Activated T-helper 9 cell treated with anti-CD3 and anti-CD28 coated beads, Interleukin-2, amount 50 U/mL, for 16 hours (primary cell): ENCODE results near the gene KLHL36.

Source experiments
- DNase-seq: peaks from one replicate; pipeline ENCODE4 v3.0.0-alpha.2; 2020; ENCODE audit warnings: low read depth

KLHL36 gene

DNA sequence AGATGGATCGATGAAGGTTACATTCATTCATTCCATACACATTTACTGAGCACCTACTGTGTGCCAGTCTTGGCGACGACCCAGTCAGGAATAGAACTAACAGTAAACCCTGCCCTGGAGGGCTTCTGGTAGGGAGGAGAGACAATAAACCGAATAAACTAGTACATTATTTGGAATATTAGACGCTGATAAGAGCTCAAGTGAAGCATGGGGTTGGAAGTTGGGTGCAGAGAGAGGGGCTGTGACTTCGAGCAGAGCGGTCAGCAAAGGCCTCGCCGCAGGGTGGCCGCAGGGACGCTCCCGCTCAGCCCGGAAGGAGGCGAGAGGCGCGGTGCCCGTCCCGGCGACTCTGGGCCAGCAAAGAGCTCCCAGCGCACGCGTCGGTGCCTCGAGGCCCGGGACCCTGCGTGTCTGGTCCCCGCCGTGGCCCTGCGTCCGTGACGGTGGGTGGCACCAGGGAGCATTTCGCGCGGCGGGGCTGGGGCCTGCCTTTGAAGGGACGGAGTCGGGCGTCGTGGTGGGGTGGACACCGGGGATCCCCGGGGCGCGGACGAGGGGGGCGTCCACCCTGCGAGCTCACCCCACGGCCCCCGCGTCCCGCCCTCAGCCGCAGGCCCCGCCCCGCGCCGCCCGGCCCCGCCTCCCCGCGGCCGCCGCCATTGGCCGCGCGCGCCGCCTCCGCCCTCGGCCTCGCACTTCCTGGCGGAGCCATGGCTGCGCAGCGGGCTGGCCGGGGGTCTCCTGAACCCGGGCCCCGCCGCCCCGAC lies at the start of gene KLHL36:
TSS of gene KLHL36 (plus strand) at position 684 of the 767 bp plus-strand sequence. CDS start 2,357 bp downstream, outside the sequence.
- peak; percentile 69 for DNase-seq

DNA sequence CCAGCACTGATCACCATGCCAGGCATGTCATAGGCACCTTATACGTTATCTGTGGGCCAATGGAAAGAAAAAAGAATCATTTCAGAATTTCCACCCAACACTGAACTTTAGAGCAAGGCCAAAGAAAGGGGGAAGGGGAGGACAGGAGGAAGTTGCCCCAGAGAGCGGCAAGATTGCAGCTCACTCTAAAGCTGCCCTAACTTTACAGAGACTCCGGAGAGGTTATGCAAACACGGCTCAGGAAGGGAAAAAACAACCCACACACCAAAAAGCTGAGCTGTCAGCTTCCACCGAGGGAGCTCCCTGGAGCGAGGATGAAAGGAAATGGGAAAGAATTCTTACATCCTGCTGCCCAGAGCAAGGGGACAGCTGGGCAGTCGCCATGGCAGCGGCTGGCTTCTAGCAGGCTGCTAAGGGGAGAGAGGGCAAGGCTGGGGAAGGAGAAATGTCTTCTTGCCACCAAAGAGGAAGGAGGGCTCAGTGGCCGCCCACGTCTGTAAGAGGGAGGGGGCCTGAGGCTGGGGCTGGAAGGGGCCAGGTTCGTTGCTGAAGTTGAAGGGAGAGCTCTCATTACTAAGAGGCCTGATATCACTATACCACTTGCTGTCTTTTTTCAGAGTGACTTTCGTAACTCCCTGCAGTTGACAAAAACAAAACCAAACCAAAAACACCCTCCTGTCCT lies 48.6 kb upstream of the KLHL36 start:
- peak; percentile 53 for DNase-seq

DNA sequence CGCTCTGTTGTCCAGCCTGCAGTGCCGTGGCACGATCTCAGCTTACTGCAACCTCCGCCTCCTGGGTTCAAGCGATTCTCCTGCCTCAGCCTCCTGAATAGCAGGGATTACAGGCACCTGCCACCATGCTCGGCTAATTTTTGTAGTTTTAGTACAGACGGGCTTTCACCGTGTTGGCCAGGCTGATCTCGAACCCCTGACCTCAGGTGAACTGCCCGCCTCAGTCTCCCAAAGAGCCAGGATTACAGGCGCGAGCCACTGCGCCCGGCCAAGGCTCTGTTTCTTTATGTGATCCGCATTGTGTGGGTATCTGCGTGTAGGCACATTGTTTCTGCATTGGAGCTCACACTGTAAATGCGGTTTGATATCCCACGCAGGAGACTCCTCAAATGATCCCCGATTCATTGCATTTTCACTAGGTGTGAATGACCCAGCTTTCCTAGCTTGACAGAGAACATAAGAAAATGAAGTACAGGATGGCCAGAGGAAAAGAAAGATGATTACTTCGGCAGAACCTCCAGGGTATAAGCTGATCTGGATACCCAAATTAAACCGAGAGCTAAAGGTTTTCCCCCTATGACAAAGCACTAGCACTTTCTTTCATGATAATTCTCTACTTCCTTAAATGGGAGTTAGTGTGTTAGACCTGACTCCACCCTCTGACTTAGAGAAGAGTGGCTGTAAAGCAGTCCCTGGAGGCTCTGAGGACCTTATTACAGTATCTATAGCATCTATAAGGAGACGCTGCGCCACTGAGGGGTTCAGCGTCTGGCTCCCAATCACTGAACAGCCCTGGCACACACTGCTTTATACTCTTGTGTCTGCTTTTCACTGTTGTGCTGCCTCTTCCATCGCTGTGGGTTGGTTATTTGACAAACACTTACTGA lies 47.7 kb upstream of the KLHL36 start:
- no peak for DNase-seq

DNA sequence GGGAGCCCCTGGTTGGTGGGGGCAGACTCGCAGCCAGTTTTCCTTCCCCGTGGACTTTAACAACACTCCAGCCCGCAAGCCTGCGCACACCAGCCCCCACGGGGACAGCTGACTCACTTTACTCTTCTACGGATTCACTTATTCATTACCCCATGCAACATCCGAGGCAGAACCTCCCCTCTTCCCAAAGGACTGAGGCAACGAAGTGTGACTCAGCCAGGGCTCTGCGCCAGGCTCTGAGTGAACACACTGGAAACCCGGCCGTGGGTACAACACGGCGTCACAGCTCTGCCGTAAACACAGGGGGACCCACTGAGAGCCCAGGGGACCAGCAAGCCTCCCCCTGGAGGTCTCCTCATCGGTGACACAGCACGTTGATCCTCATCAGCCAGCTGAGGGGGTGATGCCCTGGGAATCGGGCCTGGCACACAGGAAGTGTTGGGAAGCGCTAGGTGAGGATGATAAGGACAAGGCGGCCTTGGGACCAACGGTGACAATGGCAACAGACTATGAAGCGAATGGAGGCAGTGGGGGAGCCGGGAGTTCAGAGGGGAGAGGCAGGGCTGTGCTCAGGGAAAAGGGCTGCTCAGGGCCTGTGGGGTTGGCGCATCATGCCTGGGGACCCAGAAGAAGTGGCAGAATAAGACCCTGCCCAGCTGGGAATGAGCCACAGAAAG lies 45.0 kb upstream of the KLHL36 start:
- DNase-seq: peak; percentile 32

DNA sequence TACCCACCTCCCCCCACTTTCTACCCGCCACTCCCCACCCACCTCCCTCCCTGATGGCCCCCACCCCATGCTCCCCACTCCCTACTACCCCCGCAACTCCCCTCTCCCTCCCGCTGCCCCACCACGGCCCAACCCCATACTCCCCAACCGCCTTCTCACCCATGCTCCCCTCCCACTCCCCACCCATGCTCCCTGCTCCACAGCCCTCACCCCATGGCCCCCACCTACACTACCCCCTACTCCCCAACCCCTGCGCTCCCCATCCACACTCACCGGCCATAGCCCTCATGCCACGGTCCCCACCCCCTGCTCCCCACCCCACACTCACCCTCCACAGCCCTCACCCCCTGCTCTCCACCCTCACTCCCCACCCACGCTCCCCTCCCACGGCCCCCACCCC lies 44.4 kb upstream of the KLHL36 start:
- DNase-seq: no peak

DNA sequence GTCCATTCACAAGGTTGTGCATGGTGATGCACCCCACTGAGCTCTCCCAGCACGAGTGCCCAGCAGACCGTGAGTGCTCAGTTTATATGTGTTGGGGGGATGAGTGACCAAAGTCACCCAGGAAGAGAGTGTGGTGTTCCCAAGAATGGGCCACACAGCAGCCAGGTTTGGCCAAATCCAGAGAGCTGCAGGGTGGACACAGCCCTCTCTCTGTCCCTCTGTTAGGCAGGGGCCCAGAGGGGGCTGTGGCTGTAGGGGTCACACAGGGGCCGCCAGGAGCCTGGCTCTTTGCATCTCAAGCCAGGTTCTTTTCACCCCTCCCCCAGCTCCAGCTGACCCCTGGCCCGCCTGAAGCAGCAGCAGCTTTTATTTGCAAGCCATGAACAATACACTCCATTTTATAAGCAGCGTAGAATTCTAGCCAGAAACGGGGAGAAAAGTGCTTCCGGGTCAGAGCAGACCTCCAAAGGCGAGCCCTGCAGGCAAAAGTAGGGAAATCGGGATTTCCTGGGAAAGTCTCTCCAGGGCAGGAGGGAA lies 43.8 kb upstream of the KLHL36 start:
- no peak for DNase-seq

DNA sequence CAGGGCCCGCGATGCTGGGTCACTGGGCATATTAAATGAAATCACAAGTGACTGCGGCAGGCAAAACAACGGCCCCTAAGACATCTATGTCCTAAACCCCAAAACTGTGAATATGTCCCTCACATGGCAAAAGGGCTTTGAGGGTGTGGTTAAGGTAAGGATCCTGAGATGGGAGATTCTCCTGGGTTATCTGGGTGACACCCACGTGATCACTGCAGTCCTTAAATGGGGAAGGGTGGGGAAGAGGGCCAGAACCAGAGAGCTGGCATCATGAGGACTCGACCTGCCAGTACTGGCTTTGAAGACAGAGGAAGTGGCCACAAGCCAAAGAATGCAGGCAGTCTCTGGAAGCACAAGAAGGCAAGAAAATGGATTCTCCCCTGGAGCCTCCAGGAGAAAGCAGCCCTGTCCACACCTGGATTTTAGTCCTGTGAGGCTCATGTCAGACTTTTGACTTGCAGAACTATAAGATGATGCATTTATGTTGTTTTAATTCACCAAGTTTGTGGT lies 42.9 kb upstream of the KLHL36 start:
- no peak for DNase-seq

DNA sequence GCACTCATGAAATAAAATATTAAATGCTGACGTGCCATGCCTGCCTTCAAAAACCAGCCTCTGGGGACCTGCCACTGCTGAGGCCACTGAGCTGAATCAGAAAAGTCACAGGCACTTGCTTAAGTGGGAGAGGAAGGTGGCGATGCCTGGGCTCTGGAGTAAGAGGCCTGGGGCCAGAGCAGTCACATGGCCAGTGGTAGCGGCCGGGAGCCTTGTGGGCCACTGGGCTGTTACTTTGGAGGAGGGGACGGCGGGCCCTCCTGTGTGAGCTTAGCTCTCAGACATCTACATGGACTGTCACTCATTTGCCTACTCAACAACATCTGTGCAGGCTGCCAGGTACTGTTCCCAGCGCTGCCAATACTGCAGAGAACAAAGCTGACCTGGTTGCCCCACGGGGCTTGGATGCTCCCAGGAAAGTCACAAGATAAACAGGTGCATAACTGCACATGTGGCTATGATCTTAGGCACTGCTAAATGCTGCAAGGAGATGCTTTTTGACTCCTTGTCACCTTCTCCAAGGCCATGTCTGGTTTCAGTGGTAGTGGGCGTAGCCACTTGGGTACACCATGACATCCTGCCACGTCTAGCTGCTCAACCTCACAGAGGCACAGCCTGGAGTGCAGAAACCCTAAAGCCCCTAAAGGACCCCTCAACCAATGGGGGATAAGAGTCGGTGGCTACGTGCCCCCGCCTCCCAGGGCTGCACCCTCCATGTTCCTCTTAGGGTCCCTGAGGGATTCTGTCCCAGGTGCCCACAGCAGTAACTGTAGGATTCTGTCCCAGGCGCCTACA lies 42.0 kb upstream of the KLHL36 start:
- DNase-seq: no peak

DNA sequence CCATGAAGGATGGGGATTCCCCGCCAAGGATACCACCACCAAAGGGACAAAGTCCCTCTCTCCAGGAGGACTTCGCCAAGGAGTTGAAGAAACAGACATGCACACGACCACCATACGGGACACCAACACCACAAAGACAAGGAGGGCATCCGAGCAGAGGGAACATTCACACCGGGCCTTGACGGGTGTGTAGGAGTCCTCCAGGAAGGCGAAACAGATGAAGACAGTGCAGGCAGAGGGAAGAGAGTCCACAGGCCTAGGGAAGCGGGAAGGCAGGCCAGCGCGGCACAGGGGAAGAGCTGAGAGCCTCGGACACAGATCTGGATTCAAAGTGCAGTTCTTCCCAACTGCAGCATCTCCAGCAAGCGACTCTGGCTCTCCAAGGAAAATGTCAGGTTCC lies 41.2 kb upstream of the KLHL36 start:
- no peak for DNase-seq

DNA sequence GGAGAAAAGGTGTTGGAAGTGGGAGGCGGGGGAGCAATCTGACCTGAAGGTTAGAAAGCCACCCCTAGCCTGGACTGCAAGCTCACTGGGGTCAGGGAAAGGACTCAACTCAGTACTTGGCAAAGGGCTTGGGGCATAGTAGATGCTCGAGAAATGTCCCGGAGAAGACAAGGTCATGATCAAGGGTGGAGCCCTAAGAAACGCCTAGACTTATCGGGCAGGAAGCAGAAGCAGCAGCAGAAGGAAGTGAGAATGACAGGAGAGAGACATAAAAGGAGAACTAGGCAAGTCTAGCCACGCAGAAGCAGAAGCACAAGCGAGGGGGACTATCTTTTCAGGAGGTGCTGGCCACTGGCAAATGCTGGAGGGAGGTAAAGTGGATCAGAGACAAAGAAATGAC lies 40.6 kb upstream of the KLHL36 start:
- no peak for DNase-seq

DNA sequence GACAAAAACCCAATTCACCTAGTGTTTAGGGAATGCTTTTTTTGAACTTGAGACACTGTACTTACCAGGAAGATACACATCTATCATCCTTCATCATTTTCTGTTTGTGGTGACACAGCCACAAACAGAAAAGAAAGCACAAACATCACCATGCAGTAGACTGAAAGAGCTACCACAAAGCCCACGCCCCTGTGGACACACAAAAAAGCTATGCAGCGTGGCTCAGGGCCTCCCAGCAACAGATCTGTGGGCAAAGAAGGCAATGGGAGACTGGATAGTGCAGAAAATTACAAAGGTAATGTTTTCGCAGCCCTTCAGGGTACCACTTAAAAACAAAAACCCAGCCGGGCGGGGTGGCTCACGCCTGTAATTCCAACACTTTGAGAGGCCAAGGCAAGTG lies 40.0 kb upstream of the KLHL36 start:
- DNase-seq: no peak

DNA sequence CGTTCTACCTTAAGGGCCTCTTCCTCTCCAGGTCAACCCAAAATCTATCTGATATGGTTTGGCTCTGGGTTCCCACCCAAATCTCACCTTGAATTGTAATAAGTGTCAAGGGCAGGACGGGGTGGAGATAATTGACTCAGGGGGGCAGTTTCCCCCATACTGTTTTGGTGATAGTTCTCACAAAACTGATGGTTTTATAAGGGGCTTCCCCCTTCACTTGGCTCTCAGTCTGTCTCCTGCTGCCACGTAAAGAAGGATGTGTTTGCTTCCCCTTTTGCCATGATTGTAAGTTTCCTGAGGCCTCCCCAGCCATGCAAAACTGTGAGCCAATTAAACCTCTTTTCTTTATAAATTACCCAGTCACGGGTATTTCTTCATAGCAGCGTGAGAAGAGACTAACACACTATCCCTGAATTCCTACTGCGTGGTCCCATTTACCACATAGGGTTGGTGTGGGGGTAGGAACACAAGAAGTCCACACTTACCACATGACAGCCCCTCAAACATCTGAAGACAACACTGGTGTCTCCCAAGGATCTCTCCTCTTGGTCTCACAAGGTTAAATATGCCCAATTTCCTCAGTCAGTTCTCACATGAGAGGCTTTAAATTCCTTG lies 38.6 kb upstream of the KLHL36 start:
- DNase-seq: no peak

DNA sequence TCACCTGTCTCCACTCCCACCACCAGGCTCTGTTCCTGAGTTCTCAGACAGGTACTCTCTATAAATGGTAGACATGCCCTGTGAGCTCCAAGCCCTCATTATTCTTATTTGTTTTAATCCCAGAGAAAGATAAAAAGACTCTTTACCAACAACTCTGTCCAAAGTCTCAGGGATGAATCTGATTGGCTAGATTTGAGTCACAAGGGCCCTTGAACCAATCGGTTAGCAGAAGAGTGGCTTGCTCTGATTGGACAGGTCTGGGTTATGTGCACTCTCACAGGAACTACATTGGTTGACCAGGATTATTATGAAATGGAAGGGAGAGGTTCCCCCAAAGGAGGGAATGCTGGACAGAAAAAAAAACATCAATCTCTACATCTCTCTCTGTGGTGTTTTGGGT lies 37.9 kb upstream of the KLHL36 start:
- no peak for DNase-seq

DNA sequence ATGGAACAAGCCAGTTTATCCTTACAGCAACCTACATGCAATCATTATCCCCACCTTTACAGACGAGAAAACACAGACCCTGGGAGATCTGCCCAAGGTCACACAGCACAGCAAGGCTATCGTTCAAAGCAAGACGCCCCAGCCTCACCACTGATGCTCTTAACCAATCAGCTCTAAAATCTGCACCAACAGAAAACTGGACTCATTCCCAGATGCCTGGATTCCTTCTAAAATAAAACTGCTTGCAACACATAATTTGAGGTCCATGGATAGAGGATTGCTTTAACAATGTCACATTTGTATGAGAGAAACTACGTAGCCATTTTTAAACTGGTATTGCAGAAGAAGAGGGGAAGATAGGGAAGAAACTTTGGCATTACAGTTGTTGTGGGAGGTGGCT lies 37.3 kb upstream of the KLHL36 start:
- DNase-seq: no peak

DNA sequence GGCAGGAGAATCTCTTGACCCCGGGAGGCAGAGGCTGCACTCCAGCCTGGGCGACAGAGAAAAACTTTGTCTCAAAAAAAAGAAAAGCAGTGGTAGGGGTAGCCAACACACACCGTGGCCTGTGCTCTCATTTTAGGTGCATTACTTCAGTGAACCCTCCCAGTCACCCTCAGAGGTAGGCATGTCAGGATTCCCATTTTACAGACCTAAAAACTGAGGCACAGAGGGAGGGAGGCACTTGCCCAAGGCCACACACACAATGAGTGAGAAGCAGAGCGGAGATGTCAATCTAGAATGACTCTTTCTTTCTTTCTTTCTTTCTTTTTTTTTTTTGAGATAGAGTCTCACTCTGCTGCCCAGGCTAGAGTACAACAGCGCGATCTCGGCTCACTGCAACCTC lies 35.6 kb upstream of the KLHL36 start:
- no peak for DNase-seq

DNA sequence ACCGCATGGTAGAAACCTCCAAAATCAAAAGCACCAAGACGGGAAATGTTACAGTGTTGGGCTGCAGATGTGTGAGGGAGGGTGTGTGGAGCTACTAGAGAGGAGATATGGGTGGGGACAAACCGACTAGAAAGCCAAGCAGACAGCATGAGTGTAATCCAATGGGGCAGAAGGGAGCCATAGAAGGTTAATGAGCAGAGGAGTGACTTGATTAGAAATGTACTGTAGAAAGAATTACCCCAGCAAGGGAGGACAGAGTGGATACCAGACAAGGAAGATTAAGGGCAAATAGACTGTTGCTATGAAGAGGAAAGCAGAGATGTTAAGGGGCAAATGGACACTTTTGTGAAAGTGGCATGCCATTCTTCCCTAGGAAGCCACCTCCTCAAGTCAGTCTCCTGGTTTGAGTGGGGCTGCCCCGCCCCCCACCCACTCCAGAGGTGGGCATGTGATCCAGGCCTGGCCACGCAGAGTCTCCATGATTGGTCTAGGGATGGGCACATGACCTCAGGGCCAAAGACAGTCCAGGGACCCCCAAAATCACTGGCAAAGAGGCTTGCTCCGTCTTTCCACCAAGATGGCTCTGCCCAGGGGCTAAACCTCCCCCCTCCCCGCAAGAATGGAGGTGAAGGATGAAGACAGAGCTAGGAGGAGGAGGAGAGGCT lies 34.8 kb upstream of the KLHL36 start:
- DNase-seq: no peak

DNA sequence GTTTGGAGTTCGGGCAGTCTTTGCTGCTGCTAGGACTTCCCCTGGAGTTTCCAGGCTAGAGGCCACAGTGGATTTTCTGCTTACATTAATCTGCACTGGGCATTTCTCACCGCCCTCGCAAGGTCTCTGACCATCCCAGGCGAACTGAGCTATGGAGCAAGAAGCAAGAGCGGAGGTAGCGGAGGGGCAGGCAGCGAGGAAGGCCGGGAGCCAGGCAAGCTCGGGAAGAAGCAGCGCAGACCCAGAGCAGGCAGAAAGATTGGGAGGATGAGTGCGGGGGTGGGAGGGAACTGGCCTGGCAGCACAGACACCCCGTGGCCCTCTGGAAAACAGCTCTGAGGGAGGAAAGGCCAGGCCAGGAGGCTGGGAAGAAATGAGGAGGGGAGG lies 34.2 kb upstream of the KLHL36 start:
- no peak for DNase-seq

DNA sequence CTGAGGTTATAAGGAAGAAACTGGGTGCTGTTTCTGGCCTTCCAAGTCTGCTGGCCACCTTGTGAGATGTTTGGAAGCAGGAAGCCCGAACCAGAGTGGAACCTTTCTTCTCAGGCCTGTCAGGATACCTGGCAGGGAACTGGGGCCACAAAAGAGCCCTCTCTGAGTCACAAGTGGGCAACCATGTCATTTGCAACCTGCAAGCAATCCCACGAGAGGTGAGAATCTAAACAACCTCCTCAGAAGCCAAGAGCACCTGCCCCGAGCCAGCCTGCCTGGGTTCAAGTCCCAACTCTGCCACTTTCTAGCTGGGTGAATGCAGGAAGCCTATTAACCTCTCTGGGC lies 33.7 kb upstream of the KLHL36 start:
- DNase-seq: no peak

DNA sequence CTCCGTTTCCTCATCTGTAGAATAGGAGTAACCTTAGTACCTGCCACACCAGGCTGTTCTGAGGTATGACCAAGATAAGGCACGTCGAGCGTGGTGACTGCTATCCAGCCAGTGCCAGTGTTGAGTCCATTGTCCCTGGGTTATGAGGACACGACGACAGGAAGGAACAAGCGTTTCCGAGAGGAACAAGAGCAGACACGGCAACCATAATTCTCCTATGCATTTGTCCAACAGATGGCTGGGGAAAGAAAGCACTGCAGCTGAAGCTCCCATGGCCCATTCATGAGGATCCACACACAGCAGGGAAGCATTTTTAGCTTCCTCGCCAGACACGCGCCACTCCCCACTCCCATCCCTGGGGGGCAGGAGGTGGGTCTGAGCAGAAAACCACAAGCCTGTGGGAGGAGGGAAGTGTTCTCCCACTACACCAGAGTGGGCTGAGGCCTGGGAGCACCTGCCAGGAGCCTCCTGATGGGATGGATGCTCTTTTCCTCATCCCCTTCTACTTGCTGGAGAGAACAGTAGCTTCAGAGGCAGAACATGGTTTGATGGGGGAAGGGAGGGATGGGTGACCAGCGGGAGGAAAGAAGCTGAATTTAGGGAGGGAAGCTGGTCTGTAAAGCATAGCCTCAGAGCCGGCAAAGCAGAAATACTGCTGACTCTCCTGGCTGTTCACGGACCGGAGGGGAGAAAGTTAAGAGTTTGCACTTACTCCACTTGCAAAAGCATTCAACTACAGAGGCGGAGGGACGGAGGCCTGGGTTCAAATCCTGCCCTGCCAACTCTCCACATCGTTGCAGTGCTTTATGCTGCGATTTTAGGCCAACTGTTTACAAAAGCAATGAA lies 33.1 kb upstream of the KLHL36 start:
- no peak for DNase-seq
